T-cell (primary cell): ENCODE measurements around the gene VCL. TPM values are rescaled to one million over a fixed set of nuclear protein-coding genes. Genes with fewer than 3 reads are reported as not detected.
"Not testable (repeated sequence)": the region's sequence is repeated elsewhere in the genome, so short reads cannot be mapped to it uniquely, and the experiment has no call there.

Source experiments
- ATAC-seq, 4 experiments: fragments of 200-7000 bp in 3 of 4; fragments of 150-1000 bp in 1 of 4; cut with Tn5 transposase; replicated peaks in 1 of 4; 1 replicate in 3 of 4; 2 replicates in 1 of 4; pipeline ENCODE4 v1.10.0; 2021; ENCODE audit warnings: moderate library complexity in 3 of 4, mild to moderate bottlenecking in 2 of 4, moderate number of reproducible peaks in 1 of 4
- CTCF ChIA-PET, 2 donors: fragments of 300-600 bp; sonication (Branson Sonifier 250); formaldehyde crosslinking; loops; one replicate each; lab custom pipeline; 2022; ENCODE audit warnings: antibody characterized with exemption in 2 of 2; lab: Charles Lee
- POLR2A ChIA-PET, 2 donors: fragments of 300-600 bp; sonication (Branson Sonifier 250); formaldehyde crosslinking; loops; one replicate each; lab custom pipeline; 2022; ENCODE audit warnings: antibody characterized with exemption in 2 of 2; lab: Charles Lee
- DNase-seq, 35 experiments: peaks; one replicate each; pipeline versions ENCODE4 v3.0.0 to v3.0.0-alpha.2; 2013 to 2023
- H3K27ac ChIP-seq: one replicate; pipeline ENCODE4 v1.5.1; 2013; ENCODE audit warnings: low read length
- H3K27me3 ChIP-seq, 2 experiments: replicated peaks in 1 of 2; 1 replicate in 1 of 2; 2 replicates in 1 of 2; pipeline versions ENCODE4 v1.6.1 to v1.7.0; 2013; ENCODE audit warnings: low read length in 1 of 2, mixed read lengths in 1 of 2; ENCODE audit not compliant: control insufficient read depth in 2 of 2, insufficient read depth in 2 of 2; ENCODE audit errors: extremely low read depth in 1 of 2
- H3K36me3 ChIP-seq, 2 donors: 1 replicate in 1 of 2; 2 replicates in 1 of 2; pipeline versions ENCODE4 v1.6.1 to v1.7.0; 2013; ENCODE audit warnings: low read length in 1 of 2; ENCODE audit not compliant: control insufficient read depth in 2 of 2, insufficient read depth in 1 of 2; ENCODE audit errors: extremely low read depth in 1 of 2
- H3K4me1 ChIP-seq, 2 experiments: 1 replicate in 1 of 2; 2 replicates in 1 of 2; pipeline versions ENCODE4 v1.6.1 to v1.7.0; 2013; ENCODE audit warnings: low read length in 2 of 2, mixed read lengths in 1 of 2; ENCODE audit not compliant: insufficient read depth in 2 of 2, control insufficient read depth in 1 of 2; ENCODE audit errors: extremely low read depth in 1 of 2
- H3K4me3 ChIP-seq, 2 donors: 1 replicate in 1 of 2; 2 replicates in 1 of 2; pipeline versions ENCODE4 v1.5.1 to v1.7.0; 2013; ENCODE audit warnings: mild to moderate bottlenecking in 2 of 2, low read length in 1 of 2, moderate library complexity in 1 of 2; ENCODE audit not compliant: control insufficient read depth in 1 of 2; ENCODE audit errors: extremely low read depth in 1 of 2
- H3K9me3 ChIP-seq: 2 replicates; pipeline ENCODE4 v1.7.0; 2013
- H3K27ac Mint-ChIP-seq, 2 donors: one replicate each; pipeline ENCODE4 v1.8.0; 2020 to 2021; ENCODE audit warnings: mild to moderate bottlenecking in 2 of 2, mixed read lengths in 2 of 2
- H3K27me3 Mint-ChIP-seq, 2 donors: one replicate each; pipeline ENCODE4 v1.8.0; 2021 to 2022; ENCODE audit warnings: mixed read lengths in 2 of 2
- H3K36me3 Mint-ChIP-seq: one replicate; pipeline ENCODE4 v1.8.0; 2021; ENCODE audit warnings: mixed read lengths
- H3K4me1 Mint-ChIP-seq, 3 donors: one replicate each; pipeline ENCODE4 v1.8.0; 2020 to 2022; ENCODE audit warnings: mixed read lengths in 3 of 3, mild to moderate bottlenecking in 1 of 3
- H3K4me3 Mint-ChIP-seq, 3 donors: one replicate each; pipeline ENCODE4 v1.8.0; 2020 to 2022; ENCODE audit warnings: mild to moderate bottlenecking in 3 of 3, mixed read lengths in 3 of 3, moderate library complexity in 3 of 3
- H3K9me3 Mint-ChIP-seq, 3 donors: one replicate each; pipeline ENCODE4 v1.8.0; 2020 to 2022; ENCODE audit warnings: mixed read lengths in 3 of 3
- WGBS: methylation state at CpG from one replicate; pipeline ENCODE4 v1.1.5; 2013; ENCODE audit warnings: missing lambda C conversion rate; ENCODE audit not compliant: insufficient coverage; 5-methylcytosine and 5-hydroxymethylcytosine counted together
- total RNA-seq, 35 experiments: library from RNA in 6 of 35; stranded (reverse) in 6 of 35; fragments of 120-200 nt in 1 of 35; gene quantifications; one replicate each; pipeline versions ENCODE4 v1.2.1 to v1.2.4 and lab custom pipeline; 2013 to 2026

Gene VCL
- total RNA-seq, 5 donors from 2014 or later (not counting 1 experiment from before 2014, with no cell fraction given) = 22.6 to 48.7 (median 27.0) TPM

- peaks cover 39 to 54% (median 40%) of the 10 kb centered on the region in 3 donors for H3K4me1 Mint-ChIP-seq
- no peaks in the 10 kb centered on the region for H3K9me3 Mint-ChIP-seq
- POLR2A ChIA-PET = interaction anchor here in 1 of 2 donors (0.6 to 0.7 kb wide), 3 partner anchors 21 to 669 kb away, joined by 3 to 4 read pairs (median 4); no protein-coding TSS in a partner anchor
- H3K27me3 ChIP-seq = no peaks in the 10 kb centered on the region
- H3K36me3 ChIP-seq = no peaks in the 10 kb centered on the region
- peak overlapping the region; percentile 84 to 87 for H3K27ac Mint-ChIP-seq
- CTCF ChIA-PET = interaction anchor here in 1 of 2 donors (0.6 to 2.1 kb wide), 6 partner anchors 10 to 119 kb away, joined by 3 to 7 read pairs (median 4); no protein-coding TSS in a partner anchor
- peak overlapping the region; percentile 86 to 98 (median 97) for H3K4me3 Mint-ChIP-seq
- H3K27me3 Mint-ChIP-seq = no peaks in the 10 kb centered on the region
- peak overlapping the region; percentile 39 for H3K27ac ChIP-seq
- H3K4me1 ChIP-seq = peaks cover 15 to 20% of the 10 kb centered on the region in 2 experiments
- H3K4me3 ChIP-seq = peak overlapping the region; percentile 73 to 89
- 22% methylated on average over 6 of the region's 14 CpGs for WGBS
- ATAC-seq (no peak), DNase-seq (peak in 5 of 35 experiments; percentile 3 to 35 (median 6))
- H3K9me3 ChIP-seq = no peaks in the 10 kb centered on the region
- H3K36me3 Mint-ChIP-seq = no peaks in the 10 kb centered on the region
Measured at GRCh38 chr10:73998929-73999691, 1.2 kb downstream of the VCL start.

GRCh38 chr10:73999703-74000102, 1.8 kb downstream of the VCL start:
- DNase-seq = no peak
- peaks cover 15 to 20% of the 10 kb centered on the region in 2 experiments for H3K4me1 ChIP-seq
- no peaks in the 10 kb centered on the region for H3K9me3 ChIP-seq
- ChIA-PET CTCF (interaction anchor here (0.6 to 2.1 kb wide), 8 partner anchors 9 to 1948 kb away, joined by 3 to 7 read pairs (median 4); no protein-coding TSS in a partner anchor), POLR2A (interaction anchor here (0.6 to 0.7 kb wide), 4 partner anchors 21 to 613 kb away, joined by 3 to 4 read pairs (median 4); no protein-coding TSS in a partner anchor)
- peak overlapping the region; percentile 65 to 87 for H3K27ac Mint-ChIP-seq
- H3K27ac ChIP-seq = no peak overlapping the region
- no peak for ATAC-seq
- H3K9me3 Mint-ChIP-seq = no peaks in the 10 kb centered on the region
- peaks cover 39 to 57% (median 44%) of the 10 kb centered on the region in 3 donors for H3K4me1 Mint-ChIP-seq
- peak overlapping the region; percentile 86 to 98 (median 97) for H3K4me3 Mint-ChIP-seq
- H3K36me3 ChIP-seq = no peaks in the 10 kb centered on the region
- WGBS = no CpG with 5 or more reads among the region's 1 CpG
- no peaks in the 10 kb centered on the region for H3K27me3 Mint-ChIP-seq
- no peaks in the 10 kb centered on the region for H3K36me3 Mint-ChIP-seq
- H3K4me3 ChIP-seq = peak overlapping the region in 1 of 2 donors; percentile 73
- no peaks in the 10 kb centered on the region for H3K27me3 ChIP-seq

GRCh38 chr10:74000244-74000643, 2.3 kb downstream of the VCL start:
- peaks cover 15 to 20% of the 10 kb centered on the region in 2 experiments for H3K4me1 ChIP-seq
- not testable (repeated sequence) for H3K36me3 Mint-ChIP-seq, H3K9me3 ChIP-seq, H3K9me3 Mint-ChIP-seq, H3K27me3 ChIP-seq, ATAC-seq, H3K27ac ChIP-seq, H3K4me3 ChIP-seq, H3K27me3 Mint-ChIP-seq, DNase-seq, H3K36me3 ChIP-seq, H3K27ac Mint-ChIP-seq
- peaks cover 39 to 59% (median 46%) of the 10 kb centered on the region in 3 donors for H3K4me1 Mint-ChIP-seq
- POLR2A ChIA-PET = interaction anchor here (0.6 to 0.7 kb wide), 2 partner anchors 36 to 586 kb away, joined by 3 to 4 read pairs; no protein-coding TSS in a partner anchor
- CTCF ChIA-PET = interaction anchor here (0.6 to 2.1 kb wide), 9 partner anchors 27 to 1949 kb away, joined by 3 to 7 read pairs (median 4); no protein-coding TSS in a partner anchor
- 100% methylated on average over 2 of the region's 11 CpGs for WGBS
- peak overlapping the region in 2 of 3 donors; percentile 86 to 97 for H3K4me3 Mint-ChIP-seq

- 100% methylated on average over 4 of the region's 7 CpGs for whole genome bisulfite sequencing
- no peaks in the 10 kb centered on the region for H3K27me3 ChIP-seq
- Mint-ChIP-seq H3K27ac (peak overlapping the region in 1 of 2 donors; percentile 21), H3K27me3 (no peaks in the 10 kb centered on the region), H3K4me3 (no peak overlapping the region), H3K9me3 (no peaks in the 10 kb centered on the region), H3K4me1 (peaks cover 39 to 58% (median 47%) of the 10 kb centered on the region in 3 donors), H3K36me3 (peaks cover under 1% of the 10 kb centered on the region)
- no peaks in the 10 kb centered on the region for H3K36me3 ChIP-seq
- ChIA-PET CTCF (interaction anchor here in 1 of 2 donors (0.9 to 2.1 kb wide), 5 partner anchors 9 to 121 kb away, joined by 3 to 7 read pairs (median 4); no protein-coding TSS in a partner anchor), POLR2A (interaction anchor here in 1 of 2 donors (0.6 kb wide), 1 partner anchor 11 kb away, joined by 3 read pairs; no protein-coding TSS in a partner anchor)
- ATAC-seq (no peak), DNase-seq (no peak)
- H3K4me1 ChIP-seq = peaks cover 15 to 20% of the 10 kb centered on the region in 2 experiments
- H3K4me3 ChIP-seq = no peak overlapping the region
- H3K27ac ChIP-seq = no peak overlapping the region
- no peaks in the 10 kb centered on the region for H3K9me3 ChIP-seq
Measured at GRCh38 chr10:74000892-74001669, 3.2 kb downstream of the VCL start.

- no peaks in the 10 kb centered on the region for H3K36me3 ChIP-seq
- ChIA-PET POLR2A (interaction anchor here in 1 of 2 donors (0.6 kb wide), 1 partner anchor 15 kb away, joined by 3 read pairs; no protein-coding TSS in a partner anchor), CTCF (interaction anchor here in 1 of 2 donors (0.6 kb wide), 2 partner anchors 33 to 157 kb away, joined by 3 read pairs; no protein-coding TSS in a partner anchor)
- Mint-ChIP-seq H3K9me3 (no peaks in the 10 kb centered on the region), H3K27ac (no peak overlapping the region), H3K36me3 (peaks cover 2% of the 10 kb centered on the region), H3K4me3 (no peak overlapping the region), H3K4me1 (peaks cover 26 to 55% (median 48%) of the 10 kb centered on the region in 3 donors), H3K27me3 (no peaks in the 10 kb centered on the region)
- DNase-seq (no peak), ATAC-seq (no peak)
- no peak overlapping the region for H3K27ac ChIP-seq
- WGBS = no CpG with 5 or more reads among the region's 1 CpG
- peaks cover 5 to 6% of the 10 kb centered on the region in 2 experiments for H3K4me1 ChIP-seq
- H3K27me3 ChIP-seq = no peaks in the 10 kb centered on the region
- H3K4me3 ChIP-seq = no peak overlapping the region
- H3K9me3 ChIP-seq = no peaks in the 10 kb centered on the region
Measured at GRCh38 chr10:74006269-74006668, 8.4 kb downstream of the VCL start.
